HEK293 (cell line): ENCODE data around the gene HSD17B8.

Experiments
- AEBP2 ChIP-seq: fragments of 450-650 bp; formaldehyde crosslinking; IDR thresholded peaks from 2 replicates; pipeline ENCODE4 v1.5.1; 2016; ENCODE audit warnings: missing biosample characterization, missing genetic modification characterization, borderline replicate concordance
- BCL11B ChIP-seq: fragments of 450-650 bp; formaldehyde crosslinking; IDR thresholded peaks from 2 replicates; pipeline ENCODE4 v1.5.1; 2016; ENCODE audit warnings: low read depth, missing biosample characterization, missing genetic modification characterization
- FEZF1 ChIP-seq: fragments of 450-650 bp; formaldehyde crosslinking; IDR thresholded peaks from 2 replicates; pipeline ENCODE4 v1.5.1; 2016; ENCODE audit warnings: missing biosample characterization, missing genetic modification characterization
- HOXC10 ChIP-seq: sonication (generic); formaldehyde crosslinking; IDR thresholded peaks from 2 replicates; pipeline ENCODE4 v1.8.1; 2023; ENCODE audit warnings: mild to moderate bottlenecking, missing genetic modification reagents
- HOXD13 ChIP-seq: sonication (generic); formaldehyde crosslinking; IDR thresholded peaks from 2 replicates; pipeline ENCODE4 v1.8.0; 2022; ENCODE audit warnings: missing genetic modification reagents, borderline replicate concordance
- KLF16 ChIP-seq: fragments of 450-650 bp; formaldehyde crosslinking; IDR thresholded peaks from 2 replicates; pipeline ENCODE4 v1.5.1; 2017; ENCODE audit warnings: missing biosample characterization, missing genetic modification characterization
- PATZ1 ChIP-seq: fragments of 450-650 bp; formaldehyde crosslinking; IDR thresholded peaks from 2 replicates; pipeline ENCODE4 v1.5.1; 2016; ENCODE audit warnings: missing biosample characterization, missing genetic modification characterization
- SP2 ChIP-seq: fragments of 450-650 bp; formaldehyde crosslinking; IDR thresholded peaks from 2 replicates; pipeline ENCODE4 v1.5.1; 2016; ENCODE audit warnings: missing biosample characterization, missing genetic modification characterization
- SP3 ChIP-seq: fragments of 450-650 bp; formaldehyde crosslinking; IDR thresholded peaks from 2 replicates; pipeline ENCODE4 v1.5.1; 2016; ENCODE audit warnings: missing biosample characterization, missing genetic modification characterization
- YY2 ChIP-seq: fragments of 450-650 bp; formaldehyde crosslinking; IDR thresholded peaks from 2 replicates; pipeline ENCODE4 v1.5.1; 2016; ENCODE audit warnings: missing biosample characterization, missing genetic modification characterization
- ZBTB26 ChIP-seq: fragments of 450-650 bp; formaldehyde crosslinking; optimal IDR thresholded peaks from 2 replicates; pipeline ENCODE3; 2016; ENCODE audit warnings: missing biosample characterization, mild to moderate bottlenecking, missing genetic modification characterization
- ZBTB48 ChIP-seq: fragments of 450-650 bp; formaldehyde crosslinking; IDR thresholded peaks from 2 replicates; pipeline ENCODE4 v1.5.1; 2016; ENCODE audit warnings: missing biosample characterization, missing genetic modification characterization
- ZBTB6 ChIP-seq: fragments of 450-650 bp; formaldehyde crosslinking; IDR thresholded peaks from 2 replicates; pipeline ENCODE4 v1.5.1; 2017; ENCODE audit warnings: missing biosample characterization, missing genetic modification characterization
- ZFHX2 ChIP-seq: fragments of 450-650 bp; formaldehyde crosslinking; conservative IDR thresholded peaks from 2 replicates; pipeline ENCODE4 v1.5.1; 2016; ENCODE audit warnings: missing biosample characterization, missing genetic modification characterization
- ZNF16 ChIP-seq: fragments of 450-650 bp; formaldehyde crosslinking; IDR thresholded peaks from 2 replicates; pipeline ENCODE4 v1.5.1; 2016; ENCODE audit warnings: low read depth, missing biosample characterization, missing genetic modification characterization
- ZNF18 ChIP-seq: fragments of 450-650 bp; formaldehyde crosslinking; IDR thresholded peaks from 2 replicates; pipeline ENCODE4 v1.5.1; 2016; ENCODE audit warnings: missing biosample characterization, missing genetic modification characterization
- ZNF2 ChIP-seq: fragments of 450-650 bp; formaldehyde crosslinking; IDR thresholded peaks from 2 replicates; pipeline ENCODE4 v1.5.1; 2016; ENCODE audit warnings: missing biosample characterization, missing genetic modification characterization
- ZNF24 ChIP-seq: fragments of 450-650 bp; formaldehyde crosslinking; IDR thresholded peaks from 2 replicates; pipeline ENCODE4 v1.5.1; 2016; ENCODE audit warnings: missing biosample characterization, missing genetic modification characterization
- ZNF362 ChIP-seq: fragments of 450-650 bp; formaldehyde crosslinking; IDR thresholded peaks from 2 replicates; pipeline ENCODE4 v1.5.1; 2016; ENCODE audit warnings: missing biosample characterization, missing genetic modification characterization
- ZNF398 ChIP-seq: fragments of 450-650 bp; formaldehyde crosslinking; IDR thresholded peaks from 2 replicates; pipeline ENCODE4 v1.5.1; 2017; ENCODE audit warnings: missing biosample characterization, missing genetic modification characterization
- ZNF426 ChIP-seq: fragments of 450-650 bp; formaldehyde crosslinking; IDR thresholded peaks from 2 replicates; pipeline ENCODE4 v1.5.1; 2017; ENCODE audit warnings: missing biosample characterization, missing genetic modification characterization, mild to moderate bottlenecking, inconsistent platforms, moderate library complexity
- ZNF473 ChIP-seq: fragments of 450-650 bp; formaldehyde crosslinking; IDR thresholded peaks from 2 replicates; pipeline ENCODE4 v1.5.1; 2017; ENCODE audit warnings: missing biosample characterization, missing genetic modification characterization
- ZNF501 ChIP-seq: fragments of 450-650 bp; formaldehyde crosslinking; IDR thresholded peaks from 2 replicates; pipeline ENCODE4 v1.5.1; 2016; ENCODE audit warnings: missing biosample characterization, missing genetic modification characterization
- ZNF514 ChIP-seq: fragments of 450-650 bp; formaldehyde crosslinking; IDR thresholded peaks from 2 replicates; pipeline ENCODE4 v1.5.1; 2016; ENCODE audit warnings: missing biosample characterization, missing genetic modification characterization
- ZNF529 ChIP-seq: fragments of 450-650 bp; formaldehyde crosslinking; IDR thresholded peaks from 2 replicates; pipeline ENCODE4 v1.5.1; 2017; ENCODE audit warnings: missing genetic modification characterization, missing biosample characterization; ENCODE audit not compliant: insufficient replicate concordance
- ZNF555 ChIP-seq: fragments of 450-650 bp; formaldehyde crosslinking; conservative IDR thresholded peaks from 2 replicates; pipeline ENCODE4 v1.5.1; 2017; ENCODE audit warnings: missing biosample characterization, mild to moderate bottlenecking, missing genetic modification characterization, inconsistent platforms
- ZNF677 ChIP-seq: fragments of 450-650 bp; IDR thresholded peaks from 2 replicates; pipeline ENCODE4 v1.5.0; 2018; ENCODE audit warnings: missing biosample characterization, mild to moderate bottlenecking, missing genetic modification characterization, moderate library complexity
- ZNF76 ChIP-seq: fragments of 450-650 bp; formaldehyde crosslinking; IDR thresholded peaks from 2 replicates; pipeline ENCODE4; 2016; ENCODE audit warnings: low read depth, missing biosample characterization, missing genetic modification characterization, borderline replicate concordance
- ZSCAN23 ChIP-seq: fragments of 450-650 bp; formaldehyde crosslinking; IDR thresholded peaks from 2 replicates; pipeline ENCODE4 v1.5.1; 2016; ENCODE audit warnings: missing biosample characterization, missing genetic modification characterization

The HSD17B8 gene

GRCh38 chr6:33161354-33162331 is 42.8 kb upstream of the HSD17B8 start (continued):
- TF ChIP-seq PATZ1, result no peak
- TF ChIP-seq ZNF514 (tag by site-specific recombination), result no peak
- TF ChIP-seq AEBP2 (tag by site-specific recombination), result no peak
- no peak for TF ChIP-seq KLF16 (tag by site-specific recombination)
- TF ChIP-seq ZNF18 (tag by site-specific recombination), result no peak
- no peak for TF ChIP-seq YY2
- no peak for TF ChIP-seq ZNF677 (tag by site-specific recombination)
- TF ChIP-seq ZBTB48 (tag by site-specific recombination), result peak; percentile 91
- TF ChIP-seq ZNF24 (tag by site-specific recombination), result no peak
- no peak for TF ChIP-seq ZNF362
- TF ChIP-seq ZNF426 (tag by site-specific recombination), result no peak
- peak; percentile 84 for TF ChIP-seq ZBTB26 (tag by site-specific recombination)
- no peak for TF ChIP-seq ZNF16 (tag by site-specific recombination)
- no peak for TF ChIP-seq ZNF473 (tag by site-specific recombination)
- TF ChIP-seq ZFHX2 (tag by site-specific recombination), result peak; percentile 87
- TF ChIP-seq ZNF501 (tag by site-specific recombination), result peak; percentile 65; the same call in 1 of the 2 replicates
- TF ChIP-seq ZBTB6, result no peak
- TF ChIP-seq ZNF76 (tag by site-specific recombination), result no peak
- no peak for TF ChIP-seq FEZF1 (tag by site-specific recombination)
- no peak for TF ChIP-seq ZNF529 (tag by site-specific recombination)
- no peak for TF ChIP-seq ZNF555 (tag by site-specific recombination)
- no peak for TF ChIP-seq ZSCAN23 (tag by site-specific recombination)
- TF ChIP-seq ZNF2 (tag by site-specific recombination), result no peak; the same call in 1 of the 2 replicates
- no peak for TF ChIP-seq HOXD13 (CRISPR knock-in tag)
- TF ChIP-seq BCL11B (tag by site-specific recombination), result no peak
- TF ChIP-seq SP2 (tag by site-specific recombination), result peak; percentile 61
- peak; percentile 43; the same call in 1 of the 2 replicates for TF ChIP-seq SP3
- no peak for TF ChIP-seq HOXC10 (CRISPR knock-in tag)
- TF ChIP-seq ZNF398, result peak; percentile 76
